Lung (tissue), 16 donors: ENCODE data around the gene PROCA1. TPM values are rescaled to one million over a fixed set of nuclear protein-coding genes. Genes with fewer than 3 reads are reported as not detected.

Experiments
- ATAC-seq: fragments of 200-7000 bp; cut with Tn5 transposase; one replicate; pipeline ENCODE4 v1.9.1; 2020; ENCODE audit warnings: moderate number of reproducible peaks; ENCODE audit not compliant: insufficient read depth, low FRiP score
- DNase-seq, 3 donors: peaks; one replicate each; pipeline ENCODE4 v3.0.0-alpha.2; 2013 to 2017
- H3K27ac ChIP-seq, 2 donors: one replicate each; pipeline ENCODE4 v1.5.1; 2013; ENCODE audit warnings: mild to moderate bottlenecking in 2 of 2, moderate library complexity in 2 of 2, control low read depth in 1 of 2, inconsistent platforms in 1 of 2, low read depth in 1 of 2, low read length in 1 of 2
- H3K27me3 ChIP-seq, 3 donors: one replicate each; pipeline ENCODE4 v1.5.1; 2013; ENCODE audit warnings: low read length in 2 of 3; ENCODE audit not compliant: control insufficient read depth in 3 of 3, insufficient read depth in 3 of 3
- H3K36me3 ChIP-seq, 4 donors: one replicate each; pipeline ENCODE4 v1.5.1; 2013; ENCODE audit warnings: low read length in 4 of 4, mild to moderate bottlenecking in 1 of 4, moderate library complexity in 1 of 4; ENCODE audit not compliant: control insufficient read depth in 4 of 4, insufficient read depth in 4 of 4
- H3K4me1 ChIP-seq, 5 donors: one replicate each; pipeline ENCODE4 v1.5.1; 2013; ENCODE audit warnings: low read length in 5 of 5, mild to moderate bottlenecking in 2 of 5, moderate library complexity in 1 of 5; ENCODE audit not compliant: control insufficient read depth in 5 of 5, insufficient read depth in 5 of 5
- H3K4me3 ChIP-seq: one replicate; pipeline ENCODE4 v1.5.1; 2013; ENCODE audit warnings: mild to moderate bottlenecking, control low read depth, moderate library complexity
- H3K9ac ChIP-seq, 2 donors: one replicate each; pipeline ENCODE4 v1.5.1; 2013; ENCODE audit warnings: low read length in 2 of 2, control low read depth in 1 of 2; ENCODE audit not compliant: insufficient read depth in 1 of 2
- H3K9me3 ChIP-seq, 4 donors: one replicate each; pipeline ENCODE4 v1.5.1; 2013; ENCODE audit warnings: low read length in 3 of 4, mild to moderate bottlenecking in 1 of 4, moderate library complexity in 1 of 4; ENCODE audit not compliant: control insufficient read depth in 4 of 4, insufficient read depth in 3 of 4
- WGBS, 2 donors: extraction: QIAGEN DNeasy Blood & Tissue Kit; methylation state at CpG; one replicate each; pipeline ENCODE4 v1.1.7; 2013; 5-methylcytosine and 5-hydroxymethylcytosine counted together
- long read RNA-seq, 5 donors: transcript quantifications; one replicate each; lab custom pipeline, GENCODE V29; 2026
- polyA plus RNA-seq, 2 donors: library from polyadenylated mRNA; stranded (reverse); fragments of 200-250 nt; gene quantifications; one replicate each; pipeline ENCODE4 v1.2.1, GENCODE V29; 2013
- total RNA-seq, 2 donors: library from RNA; depleted of rRNA in 1 of 2; stranded (reverse); fragments of >200 nt in 1 of 2; gene quantifications; one replicate each; pipeline ENCODE4 v1.2.1, GENCODE V29; 2014 to 2021
- TF ChIP-seq, protein P1 (sequence below): IDR thresholded peaks from 2 replicates; pipeline ENCODE4 v1.5.1; 2012; ENCODE audit warnings: mild to moderate bottlenecking; ENCODE audit errors: control extremely low read depth, extremely low read depth
- donor health status: control.
- donor health status: control.
- donor health status: Bipolar disorder and iron deficiency.
- donor health status: healthy.
- donor health status: DM: yes; HTN: yes; CAD: no.

Gene PROCA1, protein sequence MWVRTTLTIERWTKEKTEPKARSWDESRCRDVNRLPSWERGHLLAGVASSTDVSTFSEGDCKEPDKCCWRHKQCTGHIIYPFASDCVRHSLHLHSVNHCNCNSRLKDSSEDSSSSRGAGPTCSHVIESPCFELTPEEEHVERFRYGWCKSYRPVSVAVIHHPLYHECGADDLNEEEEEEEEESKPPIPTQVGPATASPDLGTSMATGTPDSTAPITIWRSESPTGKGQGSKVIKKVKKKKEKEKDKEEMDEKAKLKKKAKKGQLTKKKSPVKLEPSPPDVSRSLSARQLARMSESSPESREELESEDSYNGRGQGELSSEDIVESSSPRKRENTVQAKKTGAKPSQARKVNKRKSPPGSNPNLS
- total RNA-seq (1 to 10 TPM; 2.1 to 3.7 TPM), polyA plus RNA-seq (1 to 10 TPM; 1.2 to 3.4 TPM)
- long read RNA-seq, donor 1, partial matches to known transcripts = 1,668 of 3,577 reads
- long read RNA-seq, donor 1, other reads (novel, unspliced or antisense) = 1,907 of 3,577 reads
- long read RNA-seq, donor 2, partial matches to known transcripts = 0 of 2 reads
- long read RNA-seq, donor 2, other reads (novel, unspliced or antisense) = 0 of 2 reads
- long read RNA-seq, donor 3 = 0 reads
- long read RNA-seq, donor 4 = 0 reads
- long read RNA-seq, donor 5, partial matches to known transcripts = 3,847 of 4,002 reads
- long read RNA-seq, donor 5, other reads (novel, unspliced or antisense) = 154 of 4,002 reads

DNA sequence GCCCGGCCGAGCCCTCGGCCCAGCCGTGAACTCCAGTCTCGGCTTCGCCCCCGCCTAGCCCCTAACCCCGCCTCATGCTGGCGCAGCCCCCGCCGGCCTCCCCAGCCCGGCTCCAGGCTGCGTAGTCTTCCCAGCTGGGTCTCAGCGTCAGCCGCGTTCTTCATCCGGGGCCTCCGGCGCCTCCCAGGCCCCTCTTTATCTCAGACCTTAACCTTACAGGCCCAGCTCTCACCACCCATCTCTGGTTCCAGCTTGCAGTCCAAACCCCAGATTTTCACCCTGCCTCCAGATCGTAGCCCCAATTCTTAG, at the start of gene PROCA1:
TSS of gene PROCA1 (minus strand) at position 166 of the 309 bp plus-strand sequence. CDS start 228 bp downstream, outside the sequence.
- peak within 1 kb of the TSS; percentile 84 to 90 for H3K27ac ChIP-seq
- H3K4me1 ChIP-seq = peaks cover 0 to 29% (median 6%) of the 10 kb centered on the region in 5 donors
- no peaks in the 10 kb centered on the region for H3K27me3 ChIP-seq
- no peak for ATAC-seq
- TF ChIP-seq, protein P1, sequence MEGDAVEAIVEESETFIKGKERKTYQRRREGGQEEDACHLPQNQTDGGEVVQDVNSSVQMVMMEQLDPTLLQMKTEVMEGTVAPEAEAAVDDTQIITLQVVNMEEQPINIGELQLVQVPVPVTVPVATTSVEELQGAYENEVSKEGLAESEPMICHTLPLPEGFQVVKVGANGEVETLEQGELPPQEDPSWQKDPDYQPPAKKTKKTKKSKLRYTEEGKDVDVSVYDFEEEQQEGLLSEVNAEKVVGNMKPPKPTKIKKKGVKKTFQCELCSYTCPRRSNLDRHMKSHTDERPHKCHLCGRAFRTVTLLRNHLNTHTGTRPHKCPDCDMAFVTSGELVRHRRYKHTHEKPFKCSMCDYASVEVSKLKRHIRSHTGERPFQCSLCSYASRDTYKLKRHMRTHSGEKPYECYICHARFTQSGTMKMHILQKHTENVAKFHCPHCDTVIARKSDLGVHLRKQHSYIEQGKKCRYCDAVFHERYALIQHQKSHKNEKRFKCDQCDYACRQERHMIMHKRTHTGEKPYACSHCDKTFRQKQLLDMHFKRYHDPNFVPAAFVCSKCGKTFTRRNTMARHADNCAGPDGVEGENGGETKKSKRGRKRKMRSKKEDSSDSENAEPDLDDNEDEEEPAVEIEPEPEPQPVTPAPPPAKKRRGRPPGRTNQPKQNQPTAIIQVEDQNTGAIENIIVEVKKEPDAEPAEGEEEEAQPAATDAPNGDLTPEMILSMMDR = no peak
- 1% methylated on average over 20 of the region's 20 CpGs for WGBS, 2 donors
- H3K9ac ChIP-seq = peak within 1 kb of the TSS; percentile 25 to 89
- peaks cover 0 to 31% (median 11%) of the 10 kb centered on the region in 4 donors for H3K36me3 ChIP-seq
- H3K4me3 ChIP-seq = peak within 1 kb of the TSS; percentile 57
- no peak for DNase-seq
- H3K9me3 ChIP-seq = no peaks in the 10 kb centered on the region

GRCh38 chr17:28760601-28761562, 49.2 kb upstream of the PROCA1 start:
- H3K4me3 ChIP-seq = no peak overlapping the region
- ATAC-seq (peak; percentile 43), DNase-seq (peak in 1 of 3 donors; percentile 54)
- peaks cover 5 to 22% (median 17%) of the 10 kb centered on the region in 4 donors for H3K36me3 ChIP-seq
- TF ChIP-seq, protein P1 = no peak
- peaks cover 0 to 15% (median 4%) of the 10 kb centered on the region in 5 donors for H3K4me1 ChIP-seq
- no peaks in the 10 kb centered on the region for H3K9me3 ChIP-seq
- H3K27ac ChIP-seq = peak overlapping the region in 1 of 2 donors; percentile 56
- H3K27me3 ChIP-seq = no peaks in the 10 kb centered on the region
- WGBS, 2 donors = 32 to 35% methylated on average over 9 of the region's 9 CpGs
- H3K9ac ChIP-seq = no peak overlapping the region

GRCh38 chr17:28759256-28759865, 47.7 kb upstream of the PROCA1 start:
- Histone ChIP-seq H3K36me3 (peaks cover 0 to 18% (median 14%) of the 10 kb centered on the region in 4 donors), H3K27ac (no peak overlapping the region), H3K9me3 (no peaks in the 10 kb centered on the region), H3K4me1 (peaks cover 0 to 15% (median 4%) of the 10 kb centered on the region in 5 donors), H3K9ac (no peak overlapping the region), H3K27me3 (no peaks in the 10 kb centered on the region), H3K4me3 (no peak overlapping the region)
- TF ChIP-seq, protein P1 = no peak
- no peak for ATAC-seq
- WGBS, 2 donors = 93 to 94% methylated on average over 18 of the region's 18 CpGs
- DNase-seq = no peak
